ENCODE data around the gene CLEC4G.

DNA sequence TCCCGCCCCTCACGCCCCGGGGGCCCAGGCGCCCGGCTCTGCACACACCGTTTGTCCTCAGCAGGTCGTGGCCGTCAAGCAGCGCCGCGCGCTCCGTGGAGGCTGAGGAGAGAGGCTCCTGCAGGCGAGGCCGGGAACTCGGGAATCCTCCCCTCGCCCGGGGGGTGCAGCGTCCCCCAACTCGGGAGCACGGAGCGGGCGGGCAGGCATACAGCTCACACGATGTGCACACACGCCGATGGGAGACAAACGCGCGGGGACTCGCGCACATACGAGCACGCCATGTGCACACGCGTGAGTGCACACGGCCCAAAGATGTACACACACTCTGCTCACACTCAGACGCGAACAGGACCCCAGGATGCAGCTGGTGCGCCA is 703 bp downstream of the CLEC4G start:
- TF ChIP-seq, protein P1, sequence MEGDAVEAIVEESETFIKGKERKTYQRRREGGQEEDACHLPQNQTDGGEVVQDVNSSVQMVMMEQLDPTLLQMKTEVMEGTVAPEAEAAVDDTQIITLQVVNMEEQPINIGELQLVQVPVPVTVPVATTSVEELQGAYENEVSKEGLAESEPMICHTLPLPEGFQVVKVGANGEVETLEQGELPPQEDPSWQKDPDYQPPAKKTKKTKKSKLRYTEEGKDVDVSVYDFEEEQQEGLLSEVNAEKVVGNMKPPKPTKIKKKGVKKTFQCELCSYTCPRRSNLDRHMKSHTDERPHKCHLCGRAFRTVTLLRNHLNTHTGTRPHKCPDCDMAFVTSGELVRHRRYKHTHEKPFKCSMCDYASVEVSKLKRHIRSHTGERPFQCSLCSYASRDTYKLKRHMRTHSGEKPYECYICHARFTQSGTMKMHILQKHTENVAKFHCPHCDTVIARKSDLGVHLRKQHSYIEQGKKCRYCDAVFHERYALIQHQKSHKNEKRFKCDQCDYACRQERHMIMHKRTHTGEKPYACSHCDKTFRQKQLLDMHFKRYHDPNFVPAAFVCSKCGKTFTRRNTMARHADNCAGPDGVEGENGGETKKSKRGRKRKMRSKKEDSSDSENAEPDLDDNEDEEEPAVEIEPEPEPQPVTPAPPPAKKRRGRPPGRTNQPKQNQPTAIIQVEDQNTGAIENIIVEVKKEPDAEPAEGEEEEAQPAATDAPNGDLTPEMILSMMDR (conservative IDR thresholded peaks at IDR 0.05): no peak
- no peak for TF ChIP-seq ZFX (IDR thresholded peaks at IDR 0.05)

All from C4-2B (cell line).